A673 (cell line): ENCODE measurements around the gene SMAGP. TPM values are rescaled to one million over a fixed set of nuclear protein-coding genes. Genes with fewer than 3 reads are reported as not detected.
"Not testable (repeated sequence)": the region's sequence is repeated elsewhere in the genome, so short reads cannot be mapped to it uniquely, and the experiment has no call there.

Experiments used
- BruUV-seq: library from RNA; stranded (reverse); fragments of 400-500 nt; replicated peaks from 2 replicates; lab custom pipeline; 2021; lab: Mats Ljungman, UMichigan
- CTCF ChIA-PET: fragments of 300-600 bp; sonication (Branson Sonifier 250); formaldehyde crosslinking; loops from one replicate; lab custom pipeline; 2022; ENCODE audit warnings: antibody characterized with exemption; lab: Charles Lee
- POLR2A ChIA-PET: fragments of 300-600 bp; sonication (Branson Sonifier 250); formaldehyde crosslinking; loops from one replicate; lab custom pipeline; 2022; ENCODE audit warnings: antibody characterized with exemption; ENCODE audit not compliant: low non-redundant PET; lab: Charles Lee
- DNase-seq: peaks from one replicate; pipeline ENCODE4 v3.0.0-alpha.2; 2015; ENCODE audit warnings: low spot score
- H3K27ac ChIP-seq: fragments of 200-600 bp; sonication (generic); 2 replicates; pipeline ENCODE4 v1.5.1; 2016; ENCODE audit warnings: mixed run types, low read depth, mild to moderate bottlenecking, mixed read lengths, antibody characterized with exemption, low read length; ENCODE audit not compliant: poor library complexity, severe bottlenecking
- H3K27me3 ChIP-seq: fragments of 200-600 bp; sonication (generic); replicated peaks from 2 replicates; pipeline ENCODE4 v1.6.1; 2017; ENCODE audit warnings: mixed run types, low read depth, mild to moderate bottlenecking, mixed read lengths, antibody characterized with exemption, low read length; ENCODE audit not compliant: insufficient read depth, poor library complexity
- H3K36me3 ChIP-seq: fragments of 200-600 bp; sonication (generic); 2 replicates; pipeline ENCODE4 v1.6.1; 2016; ENCODE audit warnings: mixed run types, mild to moderate bottlenecking, mixed read lengths, antibody characterized with exemption, low read length; ENCODE audit not compliant: insufficient read depth, poor library complexity, severe bottlenecking
- H3K4me1 ChIP-seq: fragments of 200-600 bp; sonication (generic); 2 replicates; pipeline ENCODE4 v1.6.1; 2017; ENCODE audit warnings: mixed run types, mild to moderate bottlenecking, mixed read lengths, antibody characterized with exemption, low read length; ENCODE audit not compliant: insufficient read depth, poor library complexity, severe bottlenecking
- H3K4me3 ChIP-seq: fragments of 200-600 bp; sonication (generic); 2 replicates; pipeline ENCODE4 v1.5.1; 2016; ENCODE audit warnings: low read depth, mixed run types, mild to moderate bottlenecking, mixed read lengths, low read length; ENCODE audit not compliant: poor library complexity, severe bottlenecking
- H3K9me3 ChIP-seq: fragments of 200-600 bp; sonication (generic); 2 replicates; pipeline ENCODE4 v1.6.1; 2016; ENCODE audit warnings: mixed run types, low read depth, mild to moderate bottlenecking, mixed read lengths, antibody characterized with exemption, low read length; ENCODE audit not compliant: poor library complexity, severe bottlenecking
- CTCF ChIP-seq: fragments of 300-800, 200-600 bp; sonication (generic); conservative IDR thresholded peaks from 2 replicates; pipeline ENCODE4 v1.5.1; 2017; ENCODE audit warnings: low read depth, mild to moderate bottlenecking, antibody characterized with exemption, low read length, moderate library complexity, mixed read lengths
- EZH2 ChIP-seq: fragments of 200-600 bp; sonication (generic); IDR thresholded peaks from 2 replicates; pipeline ENCODE4 v1.6.1; 2017; ENCODE audit warnings: borderline replicate concordance, low read depth, mild to moderate bottlenecking, mixed read lengths, antibody characterized with exemption, low read length; ENCODE audit not compliant: poor library complexity, severe bottlenecking
- intact Hi-C: fragments of 100-400 bp; cut with micrococcal nuclease; formaldehyde crosslinking; loops from one replicate; pipeline ENCODE4 v1.10.0; 2022; ENCODE audit not compliant: unreplicated experiment
- total RNA-seq: library from RNA; stranded (reverse); gene quantifications from 2 replicates; pipeline ENCODE4 v1.2.3, GENCODE V29; 2021

The SMAGP gene
- total RNA-seq, 1 experiment from 2014 or later: 26.5 TPM

- Histone ChIP-seq H3K27me3 (no peaks in the 10 kb centered on the region), H3K9me3 (no peaks in the 10 kb centered on the region), H3K4me1 (peaks cover 14% of the 10 kb centered on the region), H3K27ac (peak overlapping the region; percentile 30), H3K4me3 (no peak overlapping the region), H3K36me3 (no peaks in the 10 kb centered on the region)
- no TSS peak for BruUV-seq
- TF ChIP-seq EZH2: no peak
- no peak for TF ChIP-seq CTCF
- DNase-seq: no peak
- intact Hi-C loops: no loop called here
- POLR2A ChIA-PET: no interaction called here
- CTCF ChIA-PET: no interaction called here
Measured at GRCh38 chr12:51263341-51263740, 6.9 kb downstream of the SMAGP start.

- no peaks in the 10 kb centered on the region for H3K36me3 ChIP-seq
- DNase-seq: peak; percentile 81
- no TSS peak for BruUV-seq
- TF ChIP-seq CTCF (peak; percentile 69), EZH2 (no peak)
- intact Hi-C loops: loop anchor here (1.0 kb wide), 1 partner anchor 79 kb away; no protein-coding TSS in a partner anchor
- ChIA-PET POLR2A (interaction anchor here (0.5 kb wide), 1 partner anchor 197 kb away, joined by 12 read pairs; no protein-coding TSS in a partner anchor), CTCF (interaction anchor here (1.1 kb wide), 1 partner anchor 78 kb away, joined by 5 read pairs; no protein-coding TSS in a partner anchor)
- peak overlapping the region; percentile 30 for H3K27ac ChIP-seq
- H3K27me3 ChIP-seq: no peaks in the 10 kb centered on the region
- H3K4me1 ChIP-seq: peaks cover 13% of the 10 kb centered on the region
- H3K9me3 ChIP-seq: no peaks in the 10 kb centered on the region
- no peak overlapping the region for H3K4me3 ChIP-seq
Measured at GRCh38 chr12:51262758-51263177, 7.4 kb downstream of the SMAGP start.

GRCh38 chr12:51259600-51259999 lies 10.6 kb downstream of the SMAGP start:
- H3K4me3 ChIP-seq, CTCF ChIA-PET, H3K9me3 ChIP-seq, H3K27ac ChIP-seq, intact Hi-C loops, POLR2A ChIA-PET, H3K27me3 ChIP-seq, DNase-seq, H3K4me1 ChIP-seq, BruUV-seq, H3K36me3 ChIP-seq: not testable (repeated sequence)

- no peaks in the 10 kb centered on the region for H3K27me3 ChIP-seq
- ChIA-PET CTCF (no interaction called here), POLR2A (no interaction called here)
- no peak for TF ChIP-seq CTCF
- H3K36me3 ChIP-seq: no peaks in the 10 kb centered on the region
- intact Hi-C loops: no loop called here
- no TSS peak for BruUV-seq
- no peaks in the 10 kb centered on the region for H3K9me3 ChIP-seq
- H3K27ac ChIP-seq: no peak overlapping the region
- DNase-seq: no peak
- no peaks in the 10 kb centered on the region for H3K4me1 ChIP-seq
- H3K4me3 ChIP-seq: no peak overlapping the region
Measured at GRCh38 chr12:51254536-51254935, 15.7 kb downstream of the SMAGP start.
